B cell (primary cell): Measurements from ENCODE around the gene ACTC1.

ENCODE experiments used
- EZH2 ChIP-seq: IDR thresholded peaks from 2 replicates; pipeline ENCODE4 v1.6.1; 2012; ENCODE audit warnings: borderline replicate concordance, low read depth, mild to moderate bottlenecking, moderate library complexity, low read length; ENCODE audit not compliant: insufficient read depth, poor library complexity, severe bottlenecking
- TF ChIP-seq, protein P1 (sequence below): fragments of 200-600 bp; IDR thresholded peaks from one replicate; pipeline ENCODE4 v1.8.0; 2022; ENCODE audit warnings: antibody characterized with exemption, mild to moderate bottlenecking

DNA sequence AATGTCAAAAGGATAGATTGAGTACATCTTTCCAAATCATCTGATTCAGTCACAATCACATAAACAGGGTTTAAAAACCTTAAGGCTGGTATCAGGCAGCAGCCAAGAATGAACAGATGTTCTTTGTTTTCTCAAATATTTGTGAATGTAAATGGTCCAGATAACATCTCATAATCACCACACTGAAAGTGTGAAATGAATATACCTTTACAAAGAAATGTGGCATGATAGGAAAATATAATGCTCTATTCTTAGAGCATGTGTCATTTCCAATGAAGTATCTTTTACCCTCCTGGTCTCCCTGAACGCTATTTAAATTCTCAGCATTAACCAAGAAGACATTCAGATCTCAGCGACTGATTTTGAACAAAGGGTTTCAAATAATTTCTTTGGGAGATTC is 8.8 kb upstream of the ACTC1 start:
- TF ChIP-seq EZH2 = no peak
- TF ChIP-seq, protein P1, sequence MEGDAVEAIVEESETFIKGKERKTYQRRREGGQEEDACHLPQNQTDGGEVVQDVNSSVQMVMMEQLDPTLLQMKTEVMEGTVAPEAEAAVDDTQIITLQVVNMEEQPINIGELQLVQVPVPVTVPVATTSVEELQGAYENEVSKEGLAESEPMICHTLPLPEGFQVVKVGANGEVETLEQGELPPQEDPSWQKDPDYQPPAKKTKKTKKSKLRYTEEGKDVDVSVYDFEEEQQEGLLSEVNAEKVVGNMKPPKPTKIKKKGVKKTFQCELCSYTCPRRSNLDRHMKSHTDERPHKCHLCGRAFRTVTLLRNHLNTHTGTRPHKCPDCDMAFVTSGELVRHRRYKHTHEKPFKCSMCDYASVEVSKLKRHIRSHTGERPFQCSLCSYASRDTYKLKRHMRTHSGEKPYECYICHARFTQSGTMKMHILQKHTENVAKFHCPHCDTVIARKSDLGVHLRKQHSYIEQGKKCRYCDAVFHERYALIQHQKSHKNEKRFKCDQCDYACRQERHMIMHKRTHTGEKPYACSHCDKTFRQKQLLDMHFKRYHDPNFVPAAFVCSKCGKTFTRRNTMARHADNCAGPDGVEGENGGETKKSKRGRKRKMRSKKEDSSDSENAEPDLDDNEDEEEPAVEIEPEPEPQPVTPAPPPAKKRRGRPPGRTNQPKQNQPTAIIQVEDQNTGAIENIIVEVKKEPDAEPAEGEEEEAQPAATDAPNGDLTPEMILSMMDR = no peak
